BE2C (cell line): ENCODE data around the gene KCNQ5.

Experiments
- DNase-seq: peaks from one replicate; pipeline ENCODE4 v3.0.0-alpha.2; 2020
- H3K27me3 ChIP-seq: fragments of 250-450 bp; sonication (Bioruptor Pico); 2 replicates; pipeline ENCODE4 v1.5.1; 2020; ENCODE audit warnings: mild to moderate bottlenecking
- H3K36me3 ChIP-seq: fragments of 250-450 bp; sonication (Bioruptor Pico); 2 replicates; pipeline ENCODE4 v1.5.1; 2020; ENCODE audit warnings: mild to moderate bottlenecking
- H3K4me1 ChIP-seq: fragments of 250-450 bp; sonication (Bioruptor Pico); 2 replicates; pipeline ENCODE4 v1.5.1; 2020
- H3K4me3 ChIP-seq: 2 replicates; pipeline ENCODE4 v1.5.1; 2011; ENCODE audit warnings: low read depth, low read length
- H3K9me3 ChIP-seq: fragments of 250-450 bp; sonication (Bioruptor Pico); 2 replicates; pipeline ENCODE4 v1.5.1; 2020
- CTCF ChIP-seq: IDR thresholded peaks from 2 replicates; pipeline ENCODE4 v1.5.1; 2012; ENCODE audit warnings: mild to moderate bottlenecking, low read depth, low read length

The KCNQ5 gene

GRCh38 chr6:72873433-72873832 is 251.6 kb downstream of the KCNQ5 start:
- no peak for TF ChIP-seq CTCF
- Histone ChIP-seq H3K36me3 (no peaks in the 10 kb centered on the region), H3K9me3 (no peaks in the 10 kb centered on the region), H3K4me1 (peaks cover 12% of the 10 kb centered on the region), H3K27me3 (no peaks in the 10 kb centered on the region), H3K4me3 (no peak overlapping the region)
- DNase-seq = no peak

- no peaks in the 10 kb centered on the region for H3K36me3 ChIP-seq
- no peak for DNase-seq
- H3K4me1 ChIP-seq = peaks cover 15% of the 10 kb centered on the region
- no peak overlapping the region for H3K4me3 ChIP-seq
- no peaks in the 10 kb centered on the region for H3K27me3 ChIP-seq
- H3K9me3 ChIP-seq = no peaks in the 10 kb centered on the region
- TF ChIP-seq CTCF = no peak
Measured at GRCh38 chr6:72876256-72876655, 254.4 kb downstream of the KCNQ5 start.

DNA sequence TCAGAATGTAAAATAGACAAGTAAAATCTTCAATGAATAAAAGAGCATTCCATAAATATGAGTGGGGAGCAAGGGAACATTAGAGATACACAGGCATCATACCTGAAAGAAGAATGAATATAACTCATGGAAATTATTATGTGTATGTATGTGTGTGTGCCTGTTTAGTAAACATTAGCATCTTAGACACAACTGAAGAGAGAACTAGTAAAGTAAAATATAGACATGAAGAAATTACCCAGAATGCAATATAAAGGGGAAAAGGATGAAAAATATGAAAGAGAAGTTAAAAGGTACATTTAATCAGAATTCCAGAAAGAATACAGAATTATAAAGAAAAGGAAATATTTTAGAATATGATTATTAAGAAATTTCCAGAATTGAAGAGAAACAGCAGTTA is 264.3 kb downstream of the KCNQ5 start:
- H3K4me3 ChIP-seq = no peak overlapping the region
- no peaks in the 10 kb centered on the region for H3K27me3 ChIP-seq
- no peaks in the 10 kb centered on the region for H3K4me1 ChIP-seq
- H3K9me3 ChIP-seq = no peaks in the 10 kb centered on the region; the same call in 1 of the 2 replicates
- no peak for TF ChIP-seq CTCF
- no peaks in the 10 kb centered on the region for H3K36me3 ChIP-seq
- DNase-seq = no peak

GRCh38 chr6:72890233-72890632 is 268.4 kb downstream of the KCNQ5 start:
- H3K9me3 ChIP-seq = no peaks in the 10 kb centered on the region; the same call in 1 of the 2 replicates
- H3K27me3 ChIP-seq = no peaks in the 10 kb centered on the region
- no peaks in the 10 kb centered on the region for H3K36me3 ChIP-seq
- H3K4me3 ChIP-seq = no peak overlapping the region
- no peak for DNase-seq
- H3K4me1 ChIP-seq = no peaks in the 10 kb centered on the region
- no peak for TF ChIP-seq CTCF

GRCh38 chr6:72890671-72891070 is 268.8 kb downstream of the KCNQ5 start:
- H3K27me3 ChIP-seq = no peaks in the 10 kb centered on the region
- H3K9me3 ChIP-seq = no peaks in the 10 kb centered on the region; the same call in 1 of the 2 replicates
- H3K4me1 ChIP-seq = no peaks in the 10 kb centered on the region
- H3K36me3 ChIP-seq = no peaks in the 10 kb centered on the region
- H3K4me3 ChIP-seq = no peak overlapping the region
- no peak for TF ChIP-seq CTCF
- DNase-seq = no peak

DNA sequence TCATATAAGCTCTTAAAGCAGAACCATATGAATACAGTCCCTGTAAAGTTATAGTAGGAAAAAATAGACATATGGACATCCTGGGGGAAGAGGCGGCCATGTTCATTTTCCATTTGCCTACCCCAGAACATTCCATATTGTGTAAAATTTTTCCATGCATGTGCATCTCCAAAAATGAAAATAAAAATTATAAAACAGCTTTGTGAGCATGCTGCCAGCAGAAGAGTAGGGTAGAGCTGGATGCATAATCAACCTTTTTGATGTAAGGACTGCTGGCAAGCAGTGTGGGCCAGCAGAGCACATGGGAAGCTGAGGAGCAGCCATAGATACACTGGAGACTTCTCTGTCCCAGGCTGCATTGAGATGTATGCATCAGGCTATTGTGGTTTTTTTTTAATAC is 271.0 kb downstream of the KCNQ5 start:
- H3K27me3 ChIP-seq = no peaks in the 10 kb centered on the region
- H3K36me3 ChIP-seq = no peaks in the 10 kb centered on the region
- H3K4me3 ChIP-seq = no peak overlapping the region
- DNase-seq = no peak
- TF ChIP-seq CTCF = no peak
- H3K9me3 ChIP-seq = no peaks in the 10 kb centered on the region
- no peaks in the 10 kb centered on the region for H3K4me1 ChIP-seq
